ENCODE data around the gene FCSK. TPM values are rescaled to one million over a fixed set of nuclear protein-coding genes. Genes with fewer than 3 reads are reported as not detected.

Gene FCSK
- total and polyA plus RNA-seq, 2 of the 8 experiments (the other 6 are each of a cell fraction or from before 2014, with no cell fraction given) = 4.6 to 5.1 TPM

- no peak for TF ChIP-seq HDAC2 (IDR thresholded peaks at IDR 0.05; ENCODE audit: borderline replicate concordance in 1 of 2, low read depth in 2 of 2, low read length in 2 of 2)
- no peak for TF ChIP-seq ZNF274 (IDR thresholded peaks at IDR 0.05; ENCODE audit: borderline replicate concordance, extremely low read depth, low read length)
- TF ChIP-seq CTCF (IDR thresholded peaks at IDR 0.05; ENCODE audit: control extremely low read depth in 1 of 3, insufficient read depth in 1 of 3, low read depth in 1 of 3, low read length in 3 of 3) = peak; percentile 80 to 91 (median 84)
- no peak for TF ChIP-seq CREB1 (IDR thresholded peaks at IDR 0.05)
These were observed 16.5 kb downstream of the FCSK start (continued) for GRCh38 chr16:70470927-70471341.
